Activated gamma-delta T cell treated with anti-CD3 and anti-CD28 coated beads, Interleukin-2, amount 50 U/mL, for 16 hours (primary cell): ENCODE results near the gene SF3B2.
A peak's percentile ranks its signal among the peaks of the same experiment; 100 is the strongest.
"Not testable (repeated sequence)": the region's sequence is repeated elsewhere in the genome, so short reads cannot be mapped to it uniquely, and the experiment has no call there.

Source experiments
- DNase-seq: peaks from one replicate; pipeline ENCODE4 v3.0.0-alpha.2; 2020; ENCODE audit warnings: low read depth

Gene SF3B2

GRCh38 chr11:66017321-66017720, 34.8 kb upstream of the SF3B2 start:
- DNase-seq: no peak

- DNase-seq: no peak
Observed at GRCh38 chr11:66020212-66020611, 32.0 kb upstream of the SF3B2 start.

- DNase-seq: no peak
Observed at GRCh38 chr11:66020618-66021357, 31.4 kb upstream of the SF3B2 start.

- peak; percentile 70 for DNase-seq
Observed at GRCh38 chr11:66022401-66023185, 29.6 kb upstream of the SF3B2 start.

- not testable (repeated sequence) for DNase-seq
Observed at GRCh38 chr11:66023186-66023440, 29.1 kb upstream of the SF3B2 start.

GRCh38 chr11:66026017-66026529, 26.1 kb upstream of the SF3B2 start, which contains the start of gene CATSPER1:
TSS of gene CATSPER1 (minus strand) at chr11:66026479. CDS start at chr11:66026379, 100 bp downstream.
- DNase-seq: no peak

- DNase-seq: no peak
Observed at GRCh38 chr11:66032957-66033735, 19.0 kb upstream of the SF3B2 start.

- no peak for DNase-seq
Observed at GRCh38 chr11:66035653-66036333, 16.4 kb upstream of the SF3B2 start.

- DNase-seq: no peak
Observed at GRCh38 chr11:66036334-66036710, 15.8 kb upstream of the SF3B2 start.

- no peak for DNase-seq
Observed at GRCh38 chr11:66037327-66037726, 14.8 kb upstream of the SF3B2 start.

- DNase-seq: no peak
Observed at GRCh38 chr11:66039765-66040164, 12.4 kb upstream of the SF3B2 start.

- DNase-seq: no peak
Observed at GRCh38 chr11:66042227-66042995, 9.8 kb upstream of the SF3B2 start.

GRCh38 chr11:66042996-66043906, 8.9 kb upstream of the SF3B2 start:
- no peak for DNase-seq

- no peak for DNase-seq
Observed at GRCh38 chr11:66044757-66045156, 7.4 kb upstream of the SF3B2 start.

- DNase-seq: peak; percentile 78
Observed at GRCh38 chr11:66045177-66045639, 7.0 kb upstream of the SF3B2 start.

- no peak for DNase-seq
Observed at GRCh38 chr11:66046901-66047300, 5.3 kb upstream of the SF3B2 start.

- no peak for DNase-seq
Observed at GRCh38 chr11:66047541-66048365, 4.4 kb upstream of the SF3B2 start.

- DNase-seq: no peak
Observed at GRCh38 chr11:66048547-66049323, 3.4 kb upstream of the SF3B2 start, which contains the start of gene GAL3ST3. TSS of gene GAL3ST3 (minus strand) at chr11:66049161. CDS start at chr11:66045415, 3,746 bp downstream.
